ENCODE data around the gene HEMGN. TPM values are rescaled to one million over a fixed set of nuclear protein-coding genes. Genes with fewer than 3 reads are reported as not detected.
"Not testable (repeated sequence)": the region's sequence is repeated elsewhere in the genome, so short reads cannot be mapped to it uniquely, and the experiment has no call there.

Gene HEMGN
- polyA plus RNA-seq, 1 donor from 2014 or later = not detected

DNA sequence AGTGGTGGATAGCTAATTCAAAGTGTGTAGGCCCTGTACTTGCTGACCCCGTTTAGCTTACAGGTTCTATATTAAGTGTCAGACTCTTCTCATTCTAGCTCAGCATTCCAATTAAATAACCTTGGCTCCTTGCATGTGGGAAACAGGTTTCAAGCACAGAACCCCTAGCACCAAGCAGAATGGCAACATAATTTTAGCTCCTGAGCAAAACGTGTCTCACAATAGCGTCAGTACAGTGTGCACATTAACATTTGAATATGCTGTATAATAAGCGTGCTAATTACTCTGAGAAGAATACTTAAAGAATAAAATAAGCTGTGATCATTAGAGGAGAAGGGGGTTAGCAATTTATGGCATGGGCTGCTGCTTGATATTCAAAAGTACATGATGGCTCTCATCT is 24.2 kb upstream of the HEMGN start:
- Histone ChIP-seq H3F3A (ENCODE audit: insufficient read depth, low read length, poor library complexity, severe bottlenecking) (no peaks in the 10 kb centered on the region), H3K9me3 (ENCODE audit: low read length) (no peaks in the 10 kb centered on the region), H3K4me3 (ENCODE audit: low read length) (no peak overlapping the region), H3K27ac (ENCODE audit: low read length) (no peak overlapping the region), H3K9ac (ENCODE audit: low read length) (no peak overlapping the region), H3K36me3 (ENCODE audit: insufficient read depth, low read length) (no peaks in the 10 kb centered on the region), H3K4me2 (ENCODE audit: low read length) (no peak overlapping the region), H2AFZ (ENCODE audit: low read depth, low read length) (no peak overlapping the region), H4K20me1 (ENCODE audit: insufficient read depth) (no peaks in the 10 kb centered on the region), H3K27me3 (ENCODE audit: insufficient read depth, low read depth, low read length) (no peaks in the 10 kb centered on the region), H3K9me2 (ENCODE audit: insufficient read depth, low read length) (no peaks in the 10 kb centered on the region), H3K79me2 (replicated peaks; ENCODE audit: insufficient read depth, low read length) (no peaks in the 10 kb centered on the region)
- TF ChIP-seq RAD21 (conservative IDR thresholded peaks at IDR 0.05) = no peak
- no peak for TF ChIP-seq REST (IDR thresholded peaks at IDR 0.05; ENCODE audit: borderline replicate concordance)

GRCh38 chr9:97961361-97961760 is 23.4 kb upstream of the HEMGN start:
- no peak overlapping the region for H3K4me2 ChIP-seq (ENCODE audit: low read length)
- H3F3A ChIP-seq (ENCODE audit: insufficient read depth, low read length, poor library complexity, severe bottlenecking) = no peaks in the 10 kb centered on the region
- H2AFZ ChIP-seq (ENCODE audit: low read depth, low read length) = no peak overlapping the region
- no peaks in the 10 kb centered on the region for H3K79me2 ChIP-seq (replicated peaks; ENCODE audit: insufficient read depth, low read length)
- no peaks in the 10 kb centered on the region for H3K27me3 ChIP-seq (ENCODE audit: insufficient read depth, low read depth, low read length)
- H3K36me3 ChIP-seq (ENCODE audit: insufficient read depth, low read length) = no peaks in the 10 kb centered on the region
- no peaks in the 10 kb centered on the region for H3K9me3 ChIP-seq (ENCODE audit: low read length)
- no peaks in the 10 kb centered on the region for H4K20me1 ChIP-seq (ENCODE audit: insufficient read depth)
- TF ChIP-seq RAD21 (conservative IDR thresholded peaks at IDR 0.05) (no peak), EP300 (conservative IDR thresholded peaks at IDR 0.05; ENCODE audit: poor library complexity, severe bottlenecking) (no peak), REST (IDR thresholded peaks at IDR 0.05; ENCODE audit: borderline replicate concordance) (no peak)
- no peak overlapping the region for H3K4me3 ChIP-seq (ENCODE audit: low read length)
- no peaks in the 10 kb centered on the region for H3K9me2 ChIP-seq (ENCODE audit: insufficient read depth, low read length)
- no peak overlapping the region for H3K9ac ChIP-seq (ENCODE audit: low read length)
- H3K27ac ChIP-seq (ENCODE audit: low read length) = no peak overlapping the region

GRCh38 chr9:97960678-97961328 is 22.8 kb upstream of the HEMGN start:
- H3F3A ChIP-seq (ENCODE audit: insufficient read depth, low read length, poor library complexity, severe bottlenecking); H3K9ac ChIP-seq (ENCODE audit: low read length); H2AFZ ChIP-seq (ENCODE audit: low read depth, low read length); H4K20me1 ChIP-seq (ENCODE audit: insufficient read depth); H3K79me2 ChIP-seq (replicated peaks; ENCODE audit: insufficient read depth, low read length); H3K27ac ChIP-seq (ENCODE audit: low read length); H3K9me2 ChIP-seq (ENCODE audit: insufficient read depth, low read length); H3K27me3 ChIP-seq (ENCODE audit: insufficient read depth, low read depth, low read length); H3K4me3 ChIP-seq (ENCODE audit: low read length); H3K36me3 ChIP-seq (ENCODE audit: insufficient read depth, low read length); H3K4me2 ChIP-seq (ENCODE audit: low read length); H3K9me3 ChIP-seq (ENCODE audit: low read length): not testable (repeated sequence)
